Suppressor macrophage (primary cell): ENCODE measurements around the gene VAMP5.
A peak's percentile ranks its signal among the peaks of the same experiment; 100 is the strongest.
"Not testable (repeated sequence)": the region's sequence is repeated elsewhere in the genome, so short reads cannot be mapped to it uniquely, and the experiment has no call there.

Experiments used
- DNase-seq, 4 experiments: peaks; one replicate each; pipeline ENCODE4 v3.0.0-alpha.2; 2020 to 2022

Gene VAMP5

DNA sequence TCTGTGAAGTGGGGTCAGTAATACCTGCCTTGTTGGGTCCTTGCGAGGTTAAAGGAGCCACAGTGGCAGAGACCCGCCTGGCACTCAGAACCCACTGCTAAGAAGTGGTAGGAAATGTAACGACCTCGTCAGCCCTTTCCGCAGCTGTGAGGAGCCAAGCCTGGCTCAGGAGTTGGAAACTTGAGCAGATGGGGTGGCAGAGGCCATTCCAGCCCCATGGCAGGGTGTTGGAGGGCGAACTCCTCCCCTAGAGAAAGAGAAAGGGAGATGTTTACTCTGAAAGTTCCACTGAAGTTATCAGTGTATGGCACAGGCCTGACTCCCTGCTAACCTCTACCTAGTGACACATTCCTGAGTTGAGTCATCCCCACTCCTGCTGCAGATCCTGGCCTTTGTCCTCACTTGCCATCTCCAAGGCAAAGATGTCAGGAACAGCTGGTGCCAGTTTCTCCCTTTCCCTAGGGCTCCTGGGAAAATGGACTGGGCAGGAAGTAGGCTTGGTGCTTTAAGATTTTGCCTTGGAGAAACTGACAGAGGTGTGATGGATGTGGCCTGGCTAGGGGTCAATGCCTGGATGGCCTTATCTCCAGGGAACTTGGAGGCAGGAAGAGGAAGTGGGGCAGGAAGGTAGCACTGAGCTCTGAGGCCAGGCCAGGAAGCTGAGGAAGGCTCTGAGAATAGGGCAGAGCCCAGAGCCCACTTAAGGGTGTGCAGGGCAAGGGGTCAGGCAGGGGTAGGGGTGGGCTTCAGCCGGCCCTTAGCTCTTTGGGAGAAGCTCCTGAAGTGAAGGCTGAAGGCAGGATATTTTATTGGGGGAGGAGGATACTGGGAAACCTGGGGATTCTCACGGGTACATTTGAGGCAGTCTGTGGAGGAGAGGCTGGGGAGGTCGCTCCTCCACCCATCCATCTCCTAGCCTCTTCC is 888 bp downstream of the VAMP5 start:
- DNase-seq = peak in 3 of 4 experiments; percentile 40 to 51 (median 44)

- peak in 1 of 4 experiments; percentile 16 for DNase-seq
These were observed 1.5 kb downstream of the VAMP5 start for GRCh38 chr2:85585781-85586105.

- DNase-seq = peak in 2 of 4 experiments; percentile 26 to 39
These were observed 4.0 kb downstream of the VAMP5 start for GRCh38 chr2:85588236-85588635.

- DNase-seq = no peak
These were observed 4.4 kb downstream of the VAMP5 start for GRCh38 chr2:85588645-85589044.

GRCh38 chr2:85589181-85589580 is 5.0 kb downstream of the VAMP5 start:
- DNase-seq = no peak

DNA sequence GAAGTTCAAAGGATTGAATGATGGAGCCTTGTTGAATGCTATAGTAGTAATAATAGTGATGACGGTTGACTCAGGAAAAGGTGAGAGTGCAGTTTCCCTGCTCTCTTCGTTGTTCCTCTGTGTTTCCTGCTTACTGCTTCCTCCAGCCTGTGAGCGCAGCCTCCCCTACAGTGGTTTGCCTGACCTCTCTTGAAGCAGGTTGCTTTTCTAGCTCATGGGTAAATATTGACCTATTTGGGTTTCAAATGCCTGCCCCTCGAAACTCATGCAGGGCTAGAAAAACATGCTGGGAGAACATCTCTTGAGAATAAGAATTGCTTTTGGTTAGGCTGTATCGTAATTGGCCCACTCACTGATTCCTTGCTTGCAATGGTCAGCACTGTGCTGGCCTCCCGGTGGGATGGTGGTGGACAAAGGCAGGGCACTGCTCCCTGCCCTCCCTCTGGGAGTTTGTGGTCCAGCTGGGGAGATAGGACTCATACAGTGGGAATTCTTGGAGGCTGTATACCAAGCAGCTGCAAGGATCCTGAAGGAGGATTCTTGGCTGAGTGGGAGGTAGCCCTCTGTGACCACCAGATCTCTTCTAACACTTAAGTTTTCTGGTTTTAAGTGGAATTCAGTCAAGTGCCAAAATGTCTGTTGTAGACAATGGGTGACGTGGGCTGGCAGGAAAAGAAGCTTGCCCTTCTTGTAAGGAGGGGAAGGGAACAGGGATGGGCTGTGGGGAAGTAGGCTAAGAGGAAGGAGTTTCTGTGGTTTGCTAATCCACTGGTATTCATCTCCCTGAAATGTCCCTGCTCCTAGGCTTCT is 6.0 kb downstream of the VAMP5 start:
- peak; percentile 68 to 86 (median 83) for DNase-seq

- peak in 3 of 4 experiments; percentile 52 to 65 (median 62) for DNase-seq
These were observed 6.7 kb downstream of the VAMP5 start for GRCh38 chr2:85590950-85591349.

DNA sequence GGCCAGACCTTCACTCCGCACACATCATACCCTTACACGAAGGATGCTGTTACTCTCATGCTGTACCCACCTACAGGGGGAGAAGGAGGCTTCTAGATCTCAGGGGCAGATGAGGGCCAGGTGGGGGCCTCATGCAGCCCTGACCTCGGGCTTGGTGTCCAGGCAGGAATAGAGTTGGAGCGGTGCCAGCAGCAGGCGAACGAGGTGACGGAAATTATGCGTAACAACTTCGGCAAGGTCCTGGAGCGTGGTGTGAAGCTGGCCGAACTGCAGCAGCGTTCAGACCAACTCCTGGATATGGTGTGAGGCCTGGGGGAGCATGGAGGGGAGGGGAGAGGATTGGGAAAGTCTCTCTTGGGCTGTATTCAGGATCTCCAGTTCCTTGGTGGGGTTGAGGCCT is 7.3 kb downstream of the VAMP5 start:
- no peak for DNase-seq

GRCh38 chr2:85592299-85592698 is 8.1 kb downstream of the VAMP5 start:
- DNase-seq = not testable (repeated sequence)

GRCh38 chr2:85593023-85593422 is 8.8 kb downstream of the VAMP5 start:
- DNase-seq = no peak

DNA sequence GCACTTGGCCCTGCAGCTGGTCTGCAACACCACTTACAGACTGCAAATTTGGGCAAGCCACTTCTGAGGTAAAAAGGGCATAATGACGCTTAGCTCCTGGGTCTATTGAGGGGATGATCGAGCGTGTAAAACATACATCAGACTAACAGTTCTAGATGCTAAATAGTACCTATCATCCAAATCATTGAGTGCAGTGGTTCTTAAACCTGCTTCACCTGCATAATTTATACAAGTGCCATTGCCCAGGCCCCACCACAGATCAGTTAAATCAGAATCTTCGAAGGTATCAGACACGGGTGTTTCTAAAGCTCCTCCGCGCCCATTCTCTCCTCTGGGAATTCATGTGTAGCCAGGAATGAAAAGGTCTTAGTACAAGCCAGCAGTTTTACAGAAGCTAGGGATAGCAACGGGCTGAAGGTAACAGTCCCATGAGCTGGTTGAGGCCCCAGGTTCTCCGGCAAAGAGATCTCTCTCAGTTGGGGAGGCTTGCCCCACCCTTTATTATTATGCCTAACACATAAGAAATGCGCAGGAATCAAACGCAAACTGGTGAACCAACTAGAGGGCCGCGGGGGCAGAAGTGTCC is 10.6 kb downstream of the VAMP5 start:
- DNase-seq = no peak

- DNase-seq = peak; percentile 96 to 99 (median 98)
These were observed 11.2 kb downstream of the VAMP5 start, which contains the start of gene RNF181 for GRCh38 chr2:85595301-85596025. TSS of gene RNF181 (plus strand) at chr2:85595745. CDS start at chr2:85595764, 19 bp downstream.

DNA sequence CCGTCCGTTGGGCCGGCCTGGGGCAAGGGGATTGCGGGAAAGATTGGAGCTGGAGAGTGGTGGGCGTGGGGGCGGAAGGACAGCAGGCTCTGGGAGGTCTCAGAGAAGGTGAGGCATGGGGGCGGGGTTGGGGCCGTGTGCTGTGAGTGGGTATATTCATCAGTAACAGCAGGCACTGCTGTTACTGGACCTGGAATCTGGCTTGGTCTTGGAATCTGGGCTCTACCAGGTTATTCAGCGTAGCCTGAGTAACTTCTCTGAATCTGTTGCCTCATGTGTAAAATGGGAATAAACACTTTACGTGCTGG is 11.7 kb downstream of the VAMP5 start:
- peak in 2 of 4 experiments; percentile 29 to 44 for DNase-seq

GRCh38 chr2:85596486-85597143 is 12.4 kb downstream of the VAMP5 start:
- DNase-seq = no peak

DNA sequence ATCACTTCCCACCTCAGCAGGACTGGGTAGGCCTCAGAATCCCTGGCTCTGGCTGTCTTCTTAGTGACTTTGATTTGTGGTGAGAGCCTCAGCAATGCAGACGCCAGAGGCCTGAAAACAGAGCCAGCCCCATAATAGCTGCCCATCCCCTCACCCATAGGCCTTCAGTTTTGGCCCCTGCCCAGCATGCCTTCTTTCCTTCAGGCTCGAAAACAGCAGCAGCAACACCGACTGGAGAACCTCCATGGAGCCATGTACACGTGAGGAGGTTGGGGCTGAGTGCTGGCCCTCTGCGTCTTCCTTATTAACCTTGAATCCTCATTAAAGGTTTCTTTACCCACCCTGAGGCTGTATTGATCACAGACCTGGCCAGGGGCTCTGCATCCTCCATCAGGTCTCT is 13.0 kb downstream of the VAMP5 start:
- DNase-seq = no peak

DNA sequence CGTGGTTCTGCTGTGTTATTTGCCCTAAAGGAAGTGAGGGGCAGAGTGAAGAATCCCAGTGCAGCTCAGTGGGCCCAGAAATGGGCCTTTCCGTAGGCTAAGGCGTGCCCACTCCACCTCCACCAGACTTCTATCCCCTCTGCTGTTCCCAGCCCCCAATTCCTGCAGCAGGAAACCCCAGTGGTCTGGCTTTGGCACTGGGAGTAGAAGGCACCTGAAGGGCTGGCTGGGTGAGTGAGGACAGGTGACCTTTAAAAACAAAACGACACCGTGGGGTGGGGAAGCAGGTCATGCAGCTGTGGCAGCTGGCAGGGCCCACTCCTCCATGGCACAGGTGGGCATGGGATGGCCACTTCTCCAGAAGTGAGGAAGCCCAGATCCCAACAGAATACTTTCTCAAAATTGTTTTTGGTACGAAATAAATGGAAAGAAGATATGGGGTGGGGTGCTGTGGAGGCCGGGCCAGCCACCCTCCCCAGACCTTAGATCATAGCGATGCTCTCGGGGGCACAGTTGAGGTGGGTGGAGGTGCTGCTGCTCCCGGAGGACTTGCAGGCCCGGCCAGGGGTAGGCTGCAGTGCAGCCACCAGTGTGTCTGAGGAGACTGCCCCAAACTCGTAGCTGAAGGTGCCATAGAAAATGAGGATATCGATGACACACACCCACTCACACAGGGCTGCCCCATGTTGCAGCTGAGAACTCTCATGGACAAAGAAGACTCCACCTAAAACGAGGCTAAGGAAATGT is 14.5 kb downstream of the VAMP5 start:
- no peak for DNase-seq

DNA sequence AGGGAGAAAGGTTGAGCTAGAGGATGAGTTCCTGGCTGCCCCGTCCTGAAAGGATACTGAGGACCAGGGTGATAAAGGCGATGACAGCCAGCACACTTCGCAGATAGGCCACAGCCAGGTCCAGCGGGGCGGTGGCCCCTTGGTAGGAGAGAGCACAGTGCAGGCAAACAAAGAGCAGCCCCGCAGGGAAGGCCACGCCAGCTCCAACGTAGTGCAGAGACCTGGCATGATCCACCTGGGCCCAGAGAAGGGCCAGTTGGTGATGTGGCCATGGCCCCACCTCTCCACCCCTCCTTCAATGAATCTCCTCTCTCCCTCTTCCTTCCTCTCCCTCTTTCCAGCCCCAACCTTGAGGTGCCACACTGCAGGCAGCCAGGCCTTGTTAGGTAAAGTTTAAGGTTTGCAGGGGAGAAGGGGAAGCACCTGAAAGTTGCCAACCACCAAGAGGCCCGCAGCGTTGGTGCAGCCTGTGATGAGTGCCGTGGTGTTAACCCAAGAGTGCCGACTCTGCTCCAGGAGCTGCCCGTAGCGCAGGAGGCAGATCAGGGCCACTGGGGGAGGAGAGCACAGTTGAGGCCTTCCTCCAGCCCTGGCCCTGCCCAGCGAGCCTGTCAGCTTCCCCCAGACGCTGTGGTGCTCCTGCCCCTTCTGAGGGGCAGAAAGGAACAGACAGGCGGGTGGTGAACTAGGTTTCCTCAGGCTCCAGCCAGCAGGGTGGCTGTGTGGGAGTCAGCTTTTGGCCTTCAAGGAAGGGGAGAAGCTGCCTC is 15.4 kb downstream of the VAMP5 start:
- no peak for DNase-seq

DNA sequence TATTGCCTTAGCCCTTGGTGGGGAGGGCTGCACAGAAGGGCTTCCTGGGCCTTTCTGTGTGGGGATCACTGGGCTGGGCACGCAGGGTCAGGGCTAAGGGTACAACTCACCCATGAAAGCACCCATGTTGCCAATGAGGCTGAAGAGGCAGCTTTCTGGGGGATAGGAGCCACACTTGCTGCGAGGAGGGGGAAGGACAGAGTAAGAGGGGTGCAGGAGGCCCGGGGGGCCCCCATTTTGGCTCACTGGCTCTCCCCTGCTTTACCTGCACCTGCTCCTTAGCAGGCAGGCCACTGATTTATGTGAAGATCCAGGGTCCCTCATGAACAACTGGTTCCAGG is 16.0 kb downstream of the VAMP5 start:
- DNase-seq = no peak

DNA sequence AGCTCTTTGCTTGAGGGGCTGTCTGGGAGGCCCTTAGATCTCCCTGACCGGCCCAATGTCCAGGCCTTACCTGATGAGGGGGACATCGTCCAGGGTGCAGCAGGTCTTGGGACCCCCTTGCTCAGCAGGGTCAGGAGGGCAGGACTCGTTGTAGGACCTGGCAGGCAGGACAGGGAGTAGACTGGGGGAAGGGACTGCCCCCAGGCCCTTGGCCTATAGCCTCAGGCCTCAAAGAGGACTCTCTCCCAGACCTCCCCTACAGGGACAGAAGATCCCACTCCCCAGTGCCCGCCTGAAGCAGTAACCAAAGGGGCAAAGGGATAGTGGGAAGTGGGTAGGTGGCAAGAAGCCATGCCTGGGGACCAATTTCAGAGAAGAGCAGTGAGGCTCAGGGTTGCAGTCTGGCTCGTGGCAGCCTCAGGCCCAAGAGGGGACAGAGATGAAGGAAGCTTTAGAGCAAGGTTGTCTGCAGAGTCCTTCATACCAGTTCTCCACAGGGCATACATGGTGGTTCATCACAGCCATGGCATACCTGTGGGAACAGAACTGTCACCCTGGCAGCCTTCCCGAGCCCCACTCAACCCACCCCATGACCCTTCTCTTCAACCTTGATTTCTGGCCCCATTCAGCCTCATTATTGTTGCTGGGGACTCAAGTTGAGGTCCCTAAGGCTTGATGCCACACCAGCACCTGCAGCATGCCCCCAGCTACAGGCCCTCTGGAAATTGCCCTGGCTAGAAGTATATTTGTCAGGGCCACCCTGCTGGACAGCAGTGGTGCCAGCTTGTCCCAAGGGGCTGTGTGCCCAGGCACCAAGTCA is 16.9 kb downstream of the VAMP5 start:
- no peak for DNase-seq
